Dedifferentiated amniotic fluid mesenchymal stem cell (primary cell): ENCODE measurements around the gene NUAK2.
"Not testable (repeated sequence)": the region's sequence is repeated elsewhere in the genome, so short reads cannot be mapped to it uniquely, and the experiment has no call there.

Experiments
- DNase-seq: peaks from one replicate; pipeline ENCODE4 v3.0.0-alpha.2; 2016; ENCODE audit errors: extremely low spot score

Gene NUAK2

GRCh38 chr1:205297546-205298177, 23.9 kb downstream of the NUAK2 start:
- DNase-seq: not testable (repeated sequence)

- DNase-seq: no peak
Observed at GRCh38 chr1:205296154-205296553, 25.4 kb downstream of the NUAK2 start.

GRCh38 chr1:205294934-205295333, 26.6 kb downstream of the NUAK2 start:
- no peak for DNase-seq

- DNase-seq: peak; percentile 56
Observed at GRCh38 chr1:205294175-205294917, 27.2 kb downstream of the NUAK2 start.

GRCh38 chr1:205293350-205294074, 28.0 kb downstream of the NUAK2 start:
- DNase-seq: no peak

- no peak for DNase-seq
Observed at GRCh38 chr1:205291596-205291995, 29.9 kb downstream of the NUAK2 start.

- DNase-seq: no peak
Observed at GRCh38 chr1:205287767-205288559, 33.6 kb downstream of the NUAK2 start.

- DNase-seq: no peak
Observed at GRCh38 chr1:205287076-205287475, 34.5 kb downstream of the NUAK2 start.

GRCh38 chr1:205286335-205286950, 35.1 kb downstream of the NUAK2 start:
- DNase-seq: no peak

GRCh38 chr1:205285381-205286101, 36.0 kb downstream of the NUAK2 start:
- DNase-seq: no peak

GRCh38 chr1:205284420-205285144, 37.0 kb downstream of the NUAK2 start:
- DNase-seq: peak; percentile 70

GRCh38 chr1:205283270-205284147, 38.0 kb downstream of the NUAK2 start:
- DNase-seq: no peak

- not testable (repeated sequence) for DNase-seq
Observed at GRCh38 chr1:205280666-205281395, 40.7 kb downstream of the NUAK2 start.

- DNase-seq: no peak
Observed at GRCh38 chr1:205279986-205280385, 41.6 kb downstream of the NUAK2 start.

GRCh38 chr1:205276689-205277065, 44.9 kb downstream of the NUAK2 start:
- DNase-seq: no peak

GRCh38 chr1:205275916-205276688, 45.4 kb downstream of the NUAK2 start:
- DNase-seq: no peak

- no peak for DNase-seq
Observed at GRCh38 chr1:205275133-205275532, 46.4 kb downstream of the NUAK2 start.
